ENCODE data around the gene TNFSF13.

DNA sequence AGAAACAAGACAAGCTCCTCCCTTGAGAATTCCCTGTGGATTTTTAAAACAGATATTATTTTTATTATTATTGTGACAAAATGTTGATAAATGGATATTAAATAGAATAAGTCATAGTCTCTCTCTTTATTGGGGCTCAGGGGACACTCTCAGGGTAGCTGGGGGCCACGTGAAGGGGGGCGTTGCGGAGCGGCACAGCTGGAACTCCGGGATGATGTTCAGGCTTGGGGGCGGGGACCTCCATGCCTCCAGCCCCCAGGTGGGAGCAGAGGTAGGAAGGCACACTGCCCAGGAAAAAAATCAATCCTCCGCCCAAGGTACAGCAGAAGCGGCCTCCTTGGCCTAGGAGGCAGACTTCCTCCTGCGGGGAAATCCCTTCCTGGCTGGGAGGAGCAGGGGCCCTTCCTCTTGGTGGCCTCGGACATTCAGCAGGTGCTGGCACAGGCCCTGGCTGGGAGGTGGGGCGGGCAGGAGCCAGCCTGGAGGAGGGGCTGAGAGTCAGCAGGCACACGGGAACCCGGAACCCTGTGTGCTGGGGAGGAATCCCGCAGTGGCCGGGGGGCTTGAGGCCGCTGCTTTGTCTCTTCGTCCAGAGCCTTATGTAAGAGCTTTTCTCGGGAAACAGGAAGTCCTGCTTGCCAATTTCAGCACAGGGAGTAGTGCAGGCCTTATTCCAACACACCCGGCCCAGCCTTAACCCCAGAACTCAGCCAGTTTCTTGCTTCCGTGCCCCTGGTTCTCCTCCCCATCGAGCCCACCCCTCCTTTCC is 591 bp upstream of the TNFSF13 start:
- TF ChIP-seq CTCF (IDR thresholded peaks at IDR 0.05; ENCODE audit: low read length) = no peak
- TF ChIP-seq EZH2 (optimal IDR thresholded peaks at IDR 0.05; ENCODE audit: low read depth, low read length) = no peak
- TF ChIP-seq EZH2phosphoT487 (IDR thresholded peaks at IDR 0.05; ENCODE audit: low read length) = no peak
